Measurements from ENCODE around the gene FMNL1. TPM values are rescaled to one million over a fixed set of nuclear protein-coding genes. Genes with fewer than 3 reads are reported as not detected.
A peak's percentile ranks its signal among the peaks of the same experiment; 100 is the strongest.

Gene FMNL1
- total RNA-seq, 1 donor from 2014 or later = 26.0 TPM

DNA sequence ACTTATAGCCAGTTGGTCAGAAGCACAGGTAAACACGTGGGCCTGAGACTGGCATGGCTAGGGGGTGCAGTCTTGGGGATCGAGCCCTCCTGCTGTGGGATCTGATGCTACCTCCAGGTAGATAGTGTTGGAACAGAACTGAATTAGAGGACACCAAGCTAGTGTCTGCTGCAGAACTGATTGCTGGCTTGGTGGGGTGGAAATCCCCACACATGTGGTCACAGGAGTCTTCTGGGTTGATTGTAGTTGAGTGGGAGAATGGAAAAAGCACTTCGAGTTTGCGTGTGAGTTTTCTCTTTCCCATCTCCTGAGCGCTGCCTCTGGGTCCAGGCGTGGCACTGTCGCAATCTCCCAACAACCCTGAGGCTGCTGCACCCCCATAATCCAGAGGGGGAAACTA is 48.2 kb downstream of the FMNL1 start:
- DNase-seq (ENCODE audit: low read depth) = no peak
- TF ChIP-seq, protein P1, sequence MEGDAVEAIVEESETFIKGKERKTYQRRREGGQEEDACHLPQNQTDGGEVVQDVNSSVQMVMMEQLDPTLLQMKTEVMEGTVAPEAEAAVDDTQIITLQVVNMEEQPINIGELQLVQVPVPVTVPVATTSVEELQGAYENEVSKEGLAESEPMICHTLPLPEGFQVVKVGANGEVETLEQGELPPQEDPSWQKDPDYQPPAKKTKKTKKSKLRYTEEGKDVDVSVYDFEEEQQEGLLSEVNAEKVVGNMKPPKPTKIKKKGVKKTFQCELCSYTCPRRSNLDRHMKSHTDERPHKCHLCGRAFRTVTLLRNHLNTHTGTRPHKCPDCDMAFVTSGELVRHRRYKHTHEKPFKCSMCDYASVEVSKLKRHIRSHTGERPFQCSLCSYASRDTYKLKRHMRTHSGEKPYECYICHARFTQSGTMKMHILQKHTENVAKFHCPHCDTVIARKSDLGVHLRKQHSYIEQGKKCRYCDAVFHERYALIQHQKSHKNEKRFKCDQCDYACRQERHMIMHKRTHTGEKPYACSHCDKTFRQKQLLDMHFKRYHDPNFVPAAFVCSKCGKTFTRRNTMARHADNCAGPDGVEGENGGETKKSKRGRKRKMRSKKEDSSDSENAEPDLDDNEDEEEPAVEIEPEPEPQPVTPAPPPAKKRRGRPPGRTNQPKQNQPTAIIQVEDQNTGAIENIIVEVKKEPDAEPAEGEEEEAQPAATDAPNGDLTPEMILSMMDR (IDR thresholded peaks at IDR 0.05; ENCODE audit: insufficient read depth, low read length, poor library complexity, severe bottlenecking) = no peak
- Histone ChIP-seq H3K27me3 (ENCODE audit: control insufficient read depth, insufficient read depth, low read length) (no peaks in the 10 kb centered on the region), H3K4me3 (ENCODE audit: low read depth, low read length) (no peak overlapping the region), H3K36me3 (ENCODE audit: control insufficient read depth, insufficient read depth, low read length) (peaks cover 9% of the 10 kb centered on the region)

DNA sequence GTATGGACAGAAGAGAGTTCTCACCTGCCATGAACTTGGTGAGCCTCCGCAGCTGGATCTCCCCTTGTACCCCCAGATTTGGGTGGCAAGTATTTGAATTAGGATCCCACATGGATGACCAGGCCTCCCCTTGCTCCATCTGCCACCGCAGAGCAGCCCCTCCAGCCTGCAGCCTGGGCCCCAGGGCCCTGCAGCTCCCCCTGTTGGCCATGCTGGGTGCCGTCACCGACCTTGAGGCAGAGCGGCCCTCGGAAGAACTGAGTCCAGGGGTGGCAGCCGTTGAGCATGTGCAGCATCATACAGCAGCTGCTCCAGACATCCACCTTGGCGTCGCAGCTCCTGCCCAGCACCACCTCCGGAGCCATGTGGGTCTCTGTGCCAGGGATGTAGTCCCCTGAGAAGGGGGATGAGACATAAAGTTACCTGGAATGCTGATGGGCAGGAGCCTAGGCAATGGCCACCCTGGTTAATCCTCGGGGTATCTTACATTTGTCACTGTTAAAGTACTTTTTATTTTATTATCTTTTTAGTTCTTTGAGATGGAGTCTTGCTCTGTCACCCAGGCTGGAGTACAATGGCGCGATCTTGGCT is 49.2 kb downstream of the FMNL1 start:
- TF ChIP-seq, protein P1 (IDR thresholded peaks at IDR 0.05; ENCODE audit: insufficient read depth, low read length, poor library complexity, severe bottlenecking) = peak; percentile 71
- Histone ChIP-seq H3K4me3 (ENCODE audit: low read depth, low read length) (no peak overlapping the region), H3K27me3 (ENCODE audit: control insufficient read depth, insufficient read depth, low read length) (no peaks in the 10 kb centered on the region), H3K36me3 (ENCODE audit: control insufficient read depth, insufficient read depth, low read length) (peaks cover 9% of the 10 kb centered on the region)
- DNase-seq (ENCODE audit: low read depth) = no peak

DNA sequence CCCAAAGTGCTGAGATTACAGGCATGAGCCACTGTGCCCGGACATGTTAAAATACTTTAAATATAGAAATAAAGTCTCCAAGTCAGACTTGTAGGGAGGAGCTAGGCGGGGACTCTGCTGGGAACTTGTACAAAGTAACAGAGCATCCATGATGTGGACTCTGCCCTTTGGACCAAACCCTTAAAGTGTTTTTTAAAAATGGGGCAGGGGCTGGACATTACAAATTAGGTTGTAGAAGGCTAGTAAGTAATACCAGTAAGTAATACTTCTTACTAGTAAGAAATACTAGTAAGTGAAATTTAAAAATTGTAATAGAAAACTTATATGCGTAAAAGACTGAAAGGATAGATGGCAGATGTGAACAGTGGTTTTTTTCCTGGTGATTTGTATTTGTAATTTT is 49.9 kb downstream of the FMNL1 start:
- no peak for DNase-seq (ENCODE audit: low read depth)
- H3K36me3 ChIP-seq (ENCODE audit: control insufficient read depth, insufficient read depth, low read length) = peaks cover 9% of the 10 kb centered on the region
- no peaks in the 10 kb centered on the region for H3K27me3 ChIP-seq (ENCODE audit: control insufficient read depth, insufficient read depth, low read length)
- no peak overlapping the region for H3K4me3 ChIP-seq (ENCODE audit: low read depth, low read length)
- TF ChIP-seq, protein P1 (IDR thresholded peaks at IDR 0.05; ENCODE audit: insufficient read depth, low read length, poor library complexity, severe bottlenecking) = no peak

DNA sequence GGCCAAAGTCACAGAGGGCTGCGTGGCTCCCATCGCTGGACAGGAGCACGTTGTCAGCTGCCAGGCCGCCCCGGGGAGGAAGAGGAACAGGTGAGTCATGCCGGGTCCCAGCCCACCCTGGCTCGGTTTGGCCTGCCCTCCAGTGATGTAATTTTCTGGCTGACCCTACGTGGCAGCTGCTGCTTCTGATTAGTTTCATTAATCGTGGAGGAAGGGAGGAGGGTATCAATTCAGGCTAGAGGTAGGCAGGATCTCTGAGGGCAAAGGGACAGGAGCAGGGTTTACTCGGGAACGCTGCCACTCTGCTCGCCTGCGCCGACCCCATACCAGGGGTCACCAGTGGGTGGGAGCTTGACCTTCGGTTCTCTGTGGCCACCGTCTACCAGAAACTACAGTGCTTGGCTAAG is 51.9 kb downstream of the FMNL1 start:
- Histone ChIP-seq H3K4me3 (ENCODE audit: low read depth, low read length) (no peak overlapping the region), H3K27me3 (ENCODE audit: control insufficient read depth, insufficient read depth, low read length) (no peaks in the 10 kb centered on the region), H3K36me3 (ENCODE audit: control insufficient read depth, insufficient read depth, low read length) (peaks cover 9% of the 10 kb centered on the region)
- no peak for DNase-seq (ENCODE audit: low read depth)
- TF ChIP-seq, protein P1 (IDR thresholded peaks at IDR 0.05; ENCODE audit: insufficient read depth, low read length, poor library complexity, severe bottlenecking) = no peak

DNA sequence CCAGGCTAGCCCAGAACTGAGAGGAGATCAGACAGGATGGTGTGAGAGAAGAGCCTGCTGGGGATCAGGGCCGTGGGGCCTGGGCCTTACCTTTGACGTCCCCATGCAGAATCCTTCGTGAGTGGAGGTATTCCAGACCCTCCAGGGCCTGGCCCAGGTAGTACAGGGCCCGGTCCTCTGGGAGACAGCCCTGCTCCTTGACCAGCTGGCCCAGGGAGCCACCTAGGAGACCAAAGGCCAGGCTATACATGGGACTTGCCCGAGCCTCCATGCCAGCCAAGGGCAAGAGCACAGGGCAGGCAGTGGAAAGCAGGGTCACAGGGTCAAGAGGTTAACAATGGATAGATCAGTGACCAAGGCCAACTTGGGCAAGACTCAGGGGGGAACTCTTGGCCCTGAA is 52.3 kb downstream of the FMNL1 start:
- no peaks in the 10 kb centered on the region for H3K27me3 ChIP-seq (ENCODE audit: control insufficient read depth, insufficient read depth, low read length)
- no peak for DNase-seq (ENCODE audit: low read depth)
- TF ChIP-seq, protein P1 (IDR thresholded peaks at IDR 0.05; ENCODE audit: insufficient read depth, low read length, poor library complexity, severe bottlenecking) = no peak
- H3K4me3 ChIP-seq (ENCODE audit: low read depth, low read length) = no peak overlapping the region
- H3K36me3 ChIP-seq (ENCODE audit: control insufficient read depth, insufficient read depth, low read length) = peaks cover 9% of the 10 kb centered on the region

DNA sequence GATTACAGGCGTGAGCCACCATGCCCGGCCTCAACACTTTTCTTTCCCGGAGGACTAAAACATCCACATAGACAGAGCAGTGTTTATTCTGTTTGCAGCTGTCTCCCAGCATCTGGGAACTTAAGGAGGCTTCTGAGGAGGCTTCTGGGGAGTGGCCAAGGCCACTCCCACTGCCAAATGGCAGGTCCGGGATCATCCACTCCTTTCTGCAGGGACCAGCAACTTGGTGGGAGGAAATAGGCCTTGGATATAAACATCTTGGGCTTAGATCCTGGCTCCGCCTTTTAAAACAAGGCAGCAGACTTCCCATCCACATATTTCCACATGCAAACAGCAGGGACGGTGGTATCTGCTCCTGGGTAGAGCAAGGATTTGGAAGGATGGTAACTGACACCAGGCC is 54.3 kb downstream of the FMNL1 start:
- Histone ChIP-seq H3K27me3 (ENCODE audit: control insufficient read depth, insufficient read depth, low read length) (no peaks in the 10 kb centered on the region), H3K36me3 (ENCODE audit: control insufficient read depth, insufficient read depth, low read length) (peaks cover 5% of the 10 kb centered on the region), H3K4me3 (ENCODE audit: low read depth, low read length) (no peak overlapping the region)
- TF ChIP-seq, protein P1 (IDR thresholded peaks at IDR 0.05; ENCODE audit: insufficient read depth, low read length, poor library complexity, severe bottlenecking) = no peak
- DNase-seq (ENCODE audit: low read depth) = no peak
